HG03521 (cell line): Measurements from ENCODE around the gene SCN2B.

Experiments used
- ATAC-seq: cut with Tn5 transposase; IDR thresholded peaks from one replicate; pipeline ENCODE4 v1.9.1; 2021; ENCODE audit warnings: mild to moderate bottlenecking, moderate library complexity; ENCODE audit not compliant: unreplicated experiment

The SCN2B gene

DNA sequence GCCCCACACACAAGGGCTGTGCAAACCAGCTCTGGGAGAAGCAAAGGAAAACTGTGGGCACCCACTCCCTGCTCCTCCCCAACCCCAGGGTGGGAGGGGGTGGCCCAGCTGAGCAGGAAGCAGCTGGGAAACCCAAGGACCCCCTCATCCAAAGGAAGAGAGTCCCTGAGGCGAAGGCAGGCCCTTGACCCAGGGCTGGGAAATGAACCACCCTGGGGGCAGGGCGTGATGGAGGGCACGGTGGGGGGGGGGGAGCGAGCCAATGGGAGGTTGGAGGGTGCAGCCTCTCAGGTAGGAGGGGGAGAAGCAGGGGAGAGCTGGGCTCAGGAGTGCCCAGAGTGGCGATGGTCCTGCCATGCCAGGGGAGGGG, 40.7 kb downstream of the SCN2B start:
- ATAC-seq: no peak

DNA sequence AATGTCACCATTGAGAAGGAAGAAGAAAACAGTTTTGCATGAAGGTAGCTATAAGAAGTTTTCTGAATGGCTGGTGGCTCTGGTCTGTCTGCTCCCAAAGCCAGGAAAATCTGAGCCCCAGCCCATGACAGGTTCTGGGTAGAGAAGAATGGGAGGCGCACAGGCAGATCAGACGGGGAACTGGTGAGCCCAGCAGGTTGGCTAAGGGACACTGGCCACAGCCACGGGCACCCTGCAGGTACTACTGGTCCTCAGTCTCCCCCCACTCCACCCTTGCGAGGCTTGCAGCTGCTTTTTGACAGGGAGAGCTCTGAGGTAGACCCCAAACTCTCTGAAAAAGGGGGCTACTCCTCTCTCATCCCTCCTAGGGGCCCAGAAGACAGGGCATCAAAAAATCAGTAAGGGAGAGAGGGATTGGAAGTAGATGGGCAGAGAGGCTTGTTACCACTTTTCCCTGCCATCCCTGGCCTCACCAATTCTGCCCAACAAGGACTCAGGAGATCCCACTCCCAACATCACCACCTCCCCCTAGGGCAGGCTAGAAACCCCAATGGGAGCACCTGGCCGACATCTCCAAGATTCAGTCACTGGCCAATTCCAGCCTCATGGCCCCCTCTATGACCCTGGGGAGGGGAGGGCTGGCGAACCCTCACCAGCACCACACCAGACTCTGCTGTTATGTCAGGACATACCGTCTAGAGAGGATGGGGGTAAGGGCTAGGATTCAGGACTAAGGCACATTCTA, 41.2 kb downstream of the SCN2B start:
- no peak for ATAC-seq

DNA sequence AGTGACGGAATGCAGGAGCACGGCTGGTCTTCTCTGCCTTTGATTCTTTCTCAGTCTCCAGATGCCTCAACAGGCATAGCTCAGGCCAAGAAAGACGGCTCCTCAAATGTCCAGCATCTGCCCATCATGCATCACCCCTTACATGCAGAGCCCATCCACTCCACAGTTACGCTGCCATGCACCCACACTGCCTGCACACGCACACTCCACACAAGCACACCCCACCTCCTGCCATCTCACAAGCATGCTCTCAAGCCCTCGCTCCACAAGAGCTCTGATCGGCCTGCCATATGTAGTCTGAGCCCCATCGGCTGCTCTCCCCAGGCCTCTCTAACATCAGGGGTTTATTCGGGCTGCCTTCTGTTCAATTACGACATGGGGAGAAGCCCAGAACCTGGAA, 42.6 kb downstream of the SCN2B start:
- ATAC-seq: no peak

DNA sequence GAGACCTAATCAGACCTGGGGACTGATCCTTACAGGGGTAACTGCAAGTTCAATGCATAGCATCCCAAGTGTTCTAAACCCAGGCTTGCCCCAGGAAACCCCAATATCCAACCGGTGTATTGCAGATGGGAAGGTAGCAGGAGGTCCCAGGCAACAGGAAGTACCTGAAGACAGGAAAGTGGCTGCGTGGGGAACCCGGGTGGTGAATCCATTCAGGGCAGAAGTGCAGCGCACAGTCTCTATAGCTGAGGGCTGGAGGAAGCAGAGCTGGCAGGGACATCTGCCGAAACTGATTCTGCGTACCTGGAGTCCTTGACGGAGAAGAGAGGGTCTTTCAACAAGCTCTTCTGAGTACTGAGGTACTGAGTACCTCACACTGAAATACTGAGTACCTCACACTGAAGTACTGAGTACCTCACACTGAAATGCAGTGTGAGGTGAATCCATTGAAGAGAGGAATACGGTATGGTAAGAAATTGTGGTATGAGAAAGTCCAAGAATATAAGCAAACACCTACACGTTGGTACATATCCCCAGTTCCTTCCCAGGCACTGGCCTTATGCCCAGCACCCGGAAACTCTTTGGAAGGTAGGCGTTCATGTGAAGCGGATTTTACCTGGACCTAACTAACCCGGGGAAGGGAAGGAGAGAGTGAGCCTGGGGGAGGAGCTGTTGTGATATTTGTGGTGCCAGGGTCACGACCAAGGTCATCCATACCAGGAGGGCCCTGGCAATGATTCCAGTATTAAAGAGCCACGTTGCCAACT, 43.9 kb downstream of the SCN2B start:
- ATAC-seq: no peak

DNA sequence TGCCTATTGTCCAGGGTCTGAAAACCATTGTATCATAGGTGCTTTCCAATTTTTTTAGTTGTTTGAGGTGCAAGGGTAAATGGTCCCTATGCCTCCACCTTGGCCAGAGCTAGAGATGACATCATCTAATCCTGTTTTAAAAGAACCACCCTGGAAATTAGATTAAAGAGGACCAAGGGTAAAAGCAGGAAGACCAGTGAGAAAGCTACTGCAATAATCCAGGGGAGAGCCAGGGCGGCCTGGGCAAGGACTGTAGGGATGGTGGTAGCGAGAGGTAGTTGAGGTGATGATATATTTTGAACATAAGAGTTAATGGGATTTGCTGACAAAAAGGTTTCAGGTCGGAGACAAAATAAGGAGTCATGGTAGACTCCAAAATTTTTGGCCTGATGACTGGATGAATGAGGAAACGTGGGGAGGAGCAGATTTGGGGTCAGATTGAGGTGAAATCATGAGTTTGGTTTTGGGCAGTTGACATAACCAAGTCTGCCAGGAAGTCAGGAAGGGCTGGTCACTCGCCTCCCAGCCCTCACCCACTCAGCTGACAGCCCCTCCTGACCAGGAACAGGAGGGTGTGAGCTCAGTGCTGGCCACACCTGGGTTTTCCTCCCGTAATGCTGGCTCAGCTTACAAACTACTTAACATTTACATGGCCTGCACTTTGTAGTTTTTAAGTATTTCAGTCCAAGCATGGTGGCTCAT, 46.8 kb downstream of the SCN2B start:
- no peak for ATAC-seq

DNA sequence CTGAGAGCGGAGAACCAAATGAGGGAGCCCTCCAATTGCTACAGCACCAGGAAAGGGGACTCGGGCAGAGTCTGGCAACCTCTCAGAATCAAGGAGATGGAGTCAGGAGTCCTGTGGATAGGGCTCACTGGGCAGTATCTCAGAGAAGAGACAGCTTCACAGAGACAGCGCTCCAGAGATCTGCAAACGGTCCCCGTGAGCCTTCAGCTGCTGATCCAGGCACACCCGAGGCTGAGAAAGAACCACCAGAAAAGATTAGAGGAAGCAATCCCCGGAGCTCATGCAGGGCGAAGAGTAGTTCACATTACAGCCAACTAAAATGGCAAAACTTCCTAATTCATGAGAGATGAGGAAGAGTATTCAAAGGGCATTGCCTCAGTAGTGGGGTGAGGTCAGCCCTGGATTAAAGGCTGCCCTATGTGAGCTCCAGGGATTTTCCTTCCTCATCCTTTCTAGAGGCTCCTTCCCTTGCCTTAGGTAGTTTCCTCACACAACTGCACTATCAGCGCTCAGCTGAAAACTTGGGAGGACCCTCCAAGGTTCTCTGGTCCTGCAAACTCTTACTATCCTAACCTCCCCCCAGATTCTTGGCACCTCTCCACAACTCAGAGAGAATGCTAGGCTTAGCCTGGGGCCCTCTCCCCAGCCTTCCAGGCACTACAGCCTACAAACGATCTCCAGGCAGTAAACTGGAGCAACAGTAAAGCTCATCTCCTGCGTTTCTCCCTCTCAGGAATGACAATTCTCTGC, 47.5 kb downstream of the SCN2B start:
- ATAC-seq: no peak

DNA sequence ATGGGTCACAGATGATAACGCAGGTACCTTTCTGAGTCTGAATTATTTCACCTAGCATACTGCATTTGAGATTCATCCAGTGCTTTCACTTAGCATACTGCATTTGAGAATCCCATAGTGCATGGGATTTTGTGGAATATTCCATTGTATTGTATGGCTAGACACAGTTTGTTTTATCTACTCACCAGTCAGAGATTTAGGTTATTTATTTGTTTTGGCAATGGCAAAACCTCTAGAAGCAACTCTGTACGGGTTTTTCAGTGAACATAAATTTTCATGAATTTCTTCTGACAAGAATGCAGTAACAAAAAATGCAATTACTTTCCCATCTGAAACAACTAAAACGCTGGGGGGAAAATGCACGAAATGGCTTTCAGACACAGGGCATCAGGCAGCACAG, 48.1 kb downstream of the SCN2B start:
- no peak for ATAC-seq

DNA sequence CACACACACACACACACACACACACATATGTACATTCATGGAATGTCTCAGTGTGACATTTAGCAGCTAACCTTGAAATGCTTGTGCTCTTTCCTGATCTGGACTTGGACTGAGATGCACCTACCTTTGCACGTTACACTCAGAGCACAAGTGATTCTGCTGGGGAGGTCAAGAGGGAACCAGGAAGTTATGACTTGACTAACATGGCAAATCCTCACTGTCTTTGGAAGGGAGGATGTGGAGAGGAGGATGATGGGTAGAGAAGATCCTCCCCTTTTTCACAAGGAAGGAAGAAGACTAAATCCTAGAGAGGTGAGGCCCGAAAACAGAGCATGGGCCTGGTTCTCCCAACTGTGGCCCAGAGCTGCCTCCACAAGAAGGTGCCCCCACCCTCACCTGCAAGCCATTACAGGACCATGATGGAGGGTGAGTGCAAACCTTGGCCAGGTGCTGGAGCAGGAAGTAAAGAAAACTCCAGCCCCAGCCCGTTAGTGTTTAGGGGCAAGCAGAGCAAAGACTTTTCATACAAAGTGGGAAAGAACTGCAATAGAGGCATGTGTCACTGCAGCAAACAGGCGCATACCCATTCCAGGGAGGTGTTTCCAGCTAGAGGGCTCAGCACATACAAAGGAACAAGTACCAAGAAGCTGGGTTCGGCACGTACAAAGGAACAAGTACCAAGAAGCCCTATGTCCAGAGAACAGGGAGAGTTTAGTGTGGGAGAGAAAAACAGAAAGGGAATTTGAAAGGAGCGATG, 50.2 kb downstream of the SCN2B start:
- no peak for ATAC-seq

DNA sequence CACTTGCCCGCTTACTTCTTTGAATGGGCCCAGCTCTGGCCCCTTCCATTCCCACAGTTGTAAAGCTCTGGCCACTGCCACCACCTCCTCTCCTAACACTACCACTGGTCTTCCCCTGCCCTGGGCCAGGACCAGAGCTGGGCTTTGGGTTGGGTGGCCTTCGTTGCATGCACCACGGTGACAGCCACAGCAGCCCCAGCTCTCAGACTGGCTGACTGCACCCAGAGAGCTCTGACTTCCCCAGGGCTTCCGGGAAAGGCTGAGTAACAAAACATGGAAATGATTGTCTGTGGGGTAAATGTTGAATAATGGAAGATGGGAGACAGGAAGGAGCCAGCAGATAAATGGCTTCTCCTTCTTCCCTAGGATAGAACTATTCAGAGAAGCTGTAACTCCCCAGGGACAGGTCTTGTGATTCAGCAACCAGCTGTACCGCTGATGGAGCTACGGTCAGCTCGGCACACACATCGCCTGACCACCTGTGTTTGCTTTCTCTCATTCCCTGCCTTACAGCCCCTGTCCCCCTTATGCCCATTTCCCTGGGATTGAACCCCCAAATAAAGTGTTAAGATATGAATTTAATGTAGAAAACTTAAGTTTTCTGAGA, 51.4 kb downstream of the SCN2B start:
- no peak for ATAC-seq

DNA sequence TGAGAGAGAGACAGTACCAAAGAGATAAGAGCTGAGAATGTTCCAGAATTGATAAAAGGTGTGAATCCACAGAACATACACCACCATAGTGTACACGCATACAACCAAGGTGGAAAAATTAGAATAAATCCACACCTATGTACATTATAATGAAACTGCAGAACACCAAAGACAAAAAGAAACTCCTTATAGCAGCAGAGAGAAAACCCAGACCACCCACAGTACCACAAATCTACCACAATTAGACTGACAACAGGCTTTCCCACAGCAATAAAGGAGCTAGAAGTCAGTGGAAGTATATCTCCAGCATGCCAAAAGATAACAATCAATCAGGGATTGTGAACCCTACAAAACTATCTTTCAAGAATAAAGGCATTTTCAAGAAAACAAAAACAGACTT, 55.6 kb downstream of the SCN2B start:
- ATAC-seq: no peak

DNA sequence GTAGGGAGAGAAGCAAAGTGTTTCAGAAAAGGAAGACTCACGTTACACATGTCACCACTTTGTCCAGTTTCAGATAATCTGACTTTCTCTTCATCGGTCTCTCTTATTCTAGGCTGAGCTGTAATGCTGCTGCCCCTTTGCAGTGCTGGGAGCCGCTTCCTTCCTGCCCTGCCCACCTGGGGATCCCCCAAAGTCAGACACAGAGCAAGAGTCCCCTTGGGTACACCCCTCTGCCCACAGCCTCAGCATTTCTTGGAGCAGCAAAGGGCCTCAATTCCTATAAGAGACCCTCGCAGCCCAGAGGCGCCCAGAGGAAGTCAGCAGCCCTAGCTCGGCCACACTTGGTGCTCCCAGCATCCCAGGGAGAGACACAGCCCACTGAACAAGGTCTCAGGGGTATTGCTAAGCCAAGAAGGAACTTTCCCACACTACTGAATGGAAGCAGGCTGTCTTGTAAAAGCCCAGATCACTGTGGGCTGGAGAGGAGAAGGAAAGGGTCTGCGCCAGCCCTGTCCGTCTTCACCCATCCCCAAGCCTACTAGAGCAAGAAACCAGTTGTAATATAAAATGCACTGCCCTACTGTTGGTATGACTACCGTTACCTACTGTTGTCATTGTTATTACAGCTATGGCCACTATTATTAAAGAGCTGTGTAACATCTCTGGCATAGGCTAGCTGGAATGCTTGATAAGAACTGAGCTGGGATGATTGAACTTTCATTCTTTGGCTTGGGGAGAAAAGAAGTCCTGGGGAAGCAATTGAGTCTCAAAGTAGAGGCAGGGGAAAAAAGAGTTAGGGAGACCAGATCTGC, 58.4 kb downstream of the SCN2B start:
- no peak for ATAC-seq

DNA sequence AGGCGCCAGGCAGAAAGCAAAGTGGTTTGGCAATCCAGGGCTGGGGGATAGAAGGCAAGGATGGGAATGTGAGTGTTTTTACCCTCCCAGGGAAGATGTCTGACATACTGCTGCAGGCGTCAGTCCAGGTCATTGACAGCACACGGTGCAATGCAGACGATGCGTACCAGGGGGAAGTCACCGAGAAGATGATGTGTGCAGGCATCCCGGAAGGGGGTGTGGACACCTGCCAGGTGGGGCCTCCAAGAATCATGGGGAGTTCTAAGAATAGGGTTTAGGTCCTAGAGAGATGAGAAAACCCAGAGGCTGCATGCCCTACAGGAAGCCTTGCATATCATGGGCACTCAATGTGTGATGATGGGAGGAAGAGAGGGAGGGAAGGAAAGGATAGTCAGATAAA, 61.4 kb downstream of the SCN2B start:
- ATAC-seq: no peak

DNA sequence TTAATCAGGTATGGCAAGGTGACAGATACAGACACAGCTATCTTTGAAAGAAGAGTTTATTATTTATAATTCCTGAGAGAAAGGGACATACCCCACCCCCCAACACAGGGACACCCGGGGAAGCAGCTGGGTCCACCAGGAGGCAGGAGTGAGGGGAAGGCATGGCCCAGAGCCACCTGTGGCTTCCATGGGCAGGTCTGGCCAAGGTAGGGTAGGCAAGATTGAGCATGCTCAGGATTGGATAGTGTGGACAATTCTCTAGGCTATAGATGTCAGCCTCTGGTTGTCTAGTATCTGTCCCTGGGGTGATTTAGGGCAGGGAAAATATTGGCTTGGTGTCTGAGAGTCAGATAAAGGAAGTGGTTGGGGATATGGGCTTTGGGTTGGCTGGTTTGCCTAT, 62.2 kb downstream of the SCN2B start:
- ATAC-seq: no peak

DNA sequence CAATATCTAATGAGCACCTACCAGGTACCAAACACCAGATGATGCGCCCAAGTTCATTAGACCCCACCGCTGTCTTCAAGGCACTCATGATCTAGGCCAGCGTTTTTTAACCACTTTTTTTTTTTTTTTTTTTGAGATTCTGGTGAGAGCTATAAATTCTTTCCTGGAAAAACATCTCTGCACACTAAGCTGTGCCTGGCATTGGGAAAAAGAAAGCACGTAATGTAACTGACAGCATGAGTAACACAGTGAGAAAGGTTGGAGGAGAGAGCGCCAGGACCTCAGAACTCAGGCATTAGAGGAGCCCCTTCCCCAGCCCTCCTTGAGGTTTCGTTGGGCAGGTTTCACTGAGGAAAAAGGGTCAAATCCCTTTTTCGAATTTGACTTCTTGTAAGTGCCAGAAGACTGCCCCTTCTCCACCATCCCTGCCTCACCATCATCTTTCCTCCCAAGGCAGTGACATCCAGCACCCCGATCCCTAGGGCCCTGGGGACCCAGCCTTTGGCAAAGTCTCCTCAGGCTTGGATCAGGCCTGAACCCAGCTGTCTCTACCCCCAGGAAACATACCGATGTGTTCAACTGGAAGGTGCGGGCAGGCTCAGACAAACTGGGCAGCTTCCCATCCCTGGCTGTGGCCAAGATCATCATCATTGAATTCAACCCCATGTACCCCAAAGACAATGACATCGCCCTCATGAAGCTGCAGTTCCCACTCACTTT, 63.6 kb downstream of the SCN2B start:
- no peak for ATAC-seq
